HG02678 (cell line): ENCODE measurements around the gene CROCC.
"Not testable (repeated sequence)": the region's sequence is repeated elsewhere in the genome, so short reads cannot be mapped to it uniquely, and the experiment has no call there.

Experiments
- ATAC-seq: cut with Tn5 transposase; IDR thresholded peaks from one replicate; pipeline ENCODE4 v1.9.1; 2021; ENCODE audit warnings: mild to moderate bottlenecking, moderate library complexity; ENCODE audit not compliant: unreplicated experiment

CROCC gene, protein sequence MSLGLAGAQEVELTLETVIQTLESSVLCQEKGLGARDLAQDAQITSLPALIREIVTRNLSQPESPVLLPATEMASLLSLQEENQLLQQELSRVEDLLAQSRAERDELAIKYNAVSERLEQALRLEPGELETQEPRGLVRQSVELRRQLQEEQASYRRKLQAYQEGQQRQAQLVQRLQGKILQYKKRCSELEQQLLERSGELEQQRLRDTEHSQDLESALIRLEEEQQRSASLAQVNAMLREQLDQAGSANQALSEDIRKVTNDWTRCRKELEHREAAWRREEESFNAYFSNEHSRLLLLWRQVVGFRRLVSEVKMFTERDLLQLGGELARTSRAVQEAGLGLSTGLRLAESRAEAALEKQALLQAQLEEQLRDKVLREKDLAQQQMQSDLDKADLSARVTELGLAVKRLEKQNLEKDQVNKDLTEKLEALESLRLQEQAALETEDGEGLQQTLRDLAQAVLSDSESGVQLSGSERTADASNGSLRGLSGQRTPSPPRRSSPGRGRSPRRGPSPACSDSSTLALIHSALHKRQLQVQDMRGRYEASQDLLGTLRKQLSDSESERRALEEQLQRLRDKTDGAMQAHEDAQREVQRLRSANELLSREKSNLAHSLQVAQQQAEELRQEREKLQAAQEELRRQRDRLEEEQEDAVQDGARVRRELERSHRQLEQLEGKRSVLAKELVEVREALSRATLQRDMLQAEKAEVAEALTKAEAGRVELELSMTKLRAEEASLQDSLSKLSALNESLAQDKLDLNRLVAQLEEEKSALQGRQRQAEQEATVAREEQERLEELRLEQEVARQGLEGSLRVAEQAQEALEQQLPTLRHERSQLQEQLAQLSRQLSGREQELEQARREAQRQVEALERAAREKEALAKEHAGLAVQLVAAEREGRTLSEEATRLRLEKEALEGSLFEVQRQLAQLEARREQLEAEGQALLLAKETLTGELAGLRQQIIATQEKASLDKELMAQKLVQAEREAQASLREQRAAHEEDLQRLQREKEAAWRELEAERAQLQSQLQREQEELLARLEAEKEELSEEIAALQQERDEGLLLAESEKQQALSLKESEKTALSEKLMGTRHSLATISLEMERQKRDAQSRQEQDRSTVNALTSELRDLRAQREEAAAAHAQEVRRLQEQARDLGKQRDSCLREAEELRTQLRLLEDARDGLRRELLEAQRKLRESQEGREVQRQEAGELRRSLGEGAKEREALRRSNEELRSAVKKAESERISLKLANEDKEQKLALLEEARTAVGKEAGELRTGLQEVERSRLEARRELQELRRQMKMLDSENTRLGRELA (N-terminal part only)

DNA sequence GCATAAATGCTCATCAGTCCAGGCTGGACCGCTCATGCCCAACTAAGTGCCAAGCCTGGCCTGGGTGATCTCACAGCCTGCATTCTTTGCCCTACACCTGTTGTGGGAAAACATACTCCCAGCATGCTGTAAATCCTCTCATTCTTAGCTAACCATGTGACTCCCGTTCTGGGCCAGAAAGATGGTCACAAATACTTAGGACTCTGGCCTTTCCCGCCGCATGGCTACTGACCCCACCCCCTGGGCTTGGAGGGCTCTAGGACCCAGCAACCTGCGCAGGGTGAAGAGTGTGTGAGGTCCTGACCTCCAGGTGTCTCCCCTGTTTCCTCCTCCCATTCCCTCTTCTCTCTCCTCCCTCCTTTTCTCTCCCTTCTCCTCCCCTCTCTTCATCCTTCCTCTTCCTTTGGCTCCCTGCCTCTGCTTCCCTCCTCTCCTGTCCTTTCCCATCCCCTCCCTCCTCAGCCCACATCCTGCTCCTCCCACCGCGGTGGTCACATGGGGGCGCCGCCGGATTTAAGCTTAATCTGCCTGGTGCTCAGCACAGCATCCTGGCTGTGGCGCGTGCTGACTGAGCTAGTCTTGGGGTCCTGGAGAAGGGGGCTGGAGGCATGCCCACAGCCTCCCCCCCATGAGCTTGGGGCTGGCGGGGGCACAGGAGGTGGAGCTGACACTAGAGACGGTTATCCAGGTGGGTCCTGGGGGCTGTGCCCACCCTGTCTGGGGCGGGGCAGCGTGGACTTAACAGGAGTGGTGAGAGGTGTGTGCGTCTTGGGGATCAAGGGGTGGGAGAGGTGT lies at the start of gene CROCC:
CROCC (plus strand) TSS at position 541 of the 795 bp plus-strand sequence; CDS start at position 629, 88 bp downstream.
- ATAC-seq = no peak

DNA sequence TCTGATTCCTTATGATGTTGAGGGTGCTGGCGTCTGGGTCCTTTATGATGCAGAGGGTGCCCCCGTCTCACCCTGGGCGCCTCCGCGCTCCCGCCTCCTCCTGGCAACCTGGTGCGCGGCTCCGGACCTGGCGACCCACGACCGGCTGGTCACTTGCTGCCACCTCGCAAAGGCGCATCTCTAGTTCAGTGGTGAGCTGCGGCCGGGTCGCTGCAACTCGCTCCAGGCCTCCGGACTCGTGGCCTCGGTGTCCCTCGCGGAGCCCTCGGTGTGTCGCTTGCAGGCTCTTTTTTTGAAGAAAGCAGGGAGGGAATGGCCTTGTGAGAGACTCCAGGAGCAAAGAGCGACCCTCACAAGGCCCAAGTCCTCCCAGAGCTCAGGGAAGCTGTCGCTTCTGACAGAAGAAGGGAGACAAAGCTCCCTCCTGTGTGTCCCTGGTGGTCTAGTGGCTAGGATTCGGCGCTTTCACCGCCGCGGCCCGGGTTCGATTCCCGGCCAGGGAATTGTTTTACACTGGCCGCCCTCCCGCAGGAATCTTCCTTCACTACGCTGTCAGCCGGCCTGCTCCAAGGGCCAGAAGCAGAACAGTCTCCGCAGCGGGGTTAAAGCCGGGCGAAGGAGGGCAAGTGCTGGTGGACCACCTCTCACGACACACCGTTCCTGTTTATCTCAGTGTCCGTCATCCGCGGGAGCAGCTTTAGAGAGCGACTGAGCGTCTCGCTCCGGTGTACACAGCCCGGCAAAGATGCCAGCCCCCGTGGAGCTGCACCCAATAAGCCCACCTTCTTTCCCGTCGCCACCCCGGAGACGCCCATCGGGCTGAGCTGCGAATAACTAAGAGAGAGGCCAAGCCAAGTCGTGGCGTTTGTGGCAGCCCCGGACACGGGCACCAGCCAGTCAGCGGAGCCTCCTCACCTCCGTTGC lies 49.3 kb upstream of the CROCC start:
- not testable (repeated sequence) for ATAC-seq

DNA sequence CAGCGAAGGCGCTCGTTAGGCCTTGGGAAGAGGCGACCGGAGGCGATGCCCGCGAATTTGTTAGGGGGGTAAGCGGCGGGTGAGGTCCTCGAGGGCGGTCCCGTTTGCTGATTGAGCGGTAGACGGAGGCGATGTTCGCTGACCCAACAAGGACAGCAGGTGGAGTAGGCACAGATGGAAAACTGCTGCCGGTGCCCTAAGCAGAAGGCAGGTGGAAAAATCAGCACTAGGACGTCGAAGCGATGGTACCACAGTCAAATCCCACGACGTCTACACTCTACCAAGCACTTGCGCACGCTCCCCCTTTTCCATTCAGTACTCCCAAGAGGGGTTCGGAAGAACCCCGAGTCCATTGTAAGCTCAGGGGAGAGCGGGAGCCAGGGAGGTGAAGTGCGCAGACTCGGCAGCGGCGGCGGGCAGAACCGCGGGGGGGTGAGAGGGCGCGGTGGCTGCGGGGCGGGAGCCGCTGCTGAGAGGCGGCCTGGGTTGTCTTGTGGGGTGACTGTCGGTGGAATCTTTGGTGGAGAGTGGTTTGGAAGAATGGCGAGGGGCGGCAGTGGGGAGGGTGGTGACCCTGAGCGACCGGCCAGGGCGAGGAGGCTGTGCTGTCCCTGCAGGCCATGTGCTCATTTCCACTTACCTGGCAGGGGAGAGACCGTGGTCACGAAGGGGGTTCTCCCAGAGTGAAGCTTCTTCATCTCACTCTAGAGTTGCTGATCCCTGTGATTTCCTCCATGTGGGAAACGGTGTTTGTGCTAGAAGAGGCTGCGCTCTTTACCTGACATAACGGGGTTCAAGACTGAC lies 48.5 kb upstream of the CROCC start:
- ATAC-seq = not testable (repeated sequence)

DNA sequence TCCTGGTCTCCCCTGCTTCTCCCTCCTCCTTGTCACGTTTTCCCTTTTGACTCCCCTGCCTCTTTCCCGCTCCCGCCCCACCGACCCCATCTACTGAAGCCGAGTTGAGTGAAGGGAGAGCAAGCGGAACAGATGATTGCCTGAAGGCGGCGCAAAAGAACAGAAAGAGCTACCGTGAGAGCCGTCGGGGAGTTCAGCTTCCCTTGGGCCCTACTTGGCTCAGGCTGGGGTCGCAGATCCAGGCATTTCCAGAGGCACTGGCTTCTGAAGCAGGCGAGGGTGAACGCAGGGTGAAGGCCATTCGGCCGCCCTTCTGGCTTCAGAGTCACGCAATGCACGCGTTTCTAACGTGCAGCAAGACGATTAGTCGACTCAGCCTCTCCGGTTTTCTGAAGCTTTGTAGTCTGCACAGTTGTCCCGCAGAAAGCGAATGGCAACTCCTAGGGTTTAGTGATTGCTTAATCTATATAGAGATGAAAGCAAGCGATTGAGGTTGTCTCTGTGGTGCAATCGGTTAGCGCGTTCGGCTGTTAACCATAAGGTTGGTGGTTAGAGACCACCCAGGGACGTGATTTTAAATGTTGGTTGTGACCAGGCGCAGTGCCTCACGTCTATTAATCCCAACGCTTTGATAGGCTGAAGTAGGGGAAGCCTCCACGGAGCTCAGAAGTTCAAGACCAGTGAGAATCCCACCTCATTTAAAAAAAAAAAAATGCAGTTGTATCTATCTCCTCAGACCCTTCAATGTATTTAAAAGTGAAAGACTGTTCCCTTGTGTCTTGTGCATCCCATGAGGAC lies 46.6 kb upstream of the CROCC start:
- not testable (repeated sequence) for ATAC-seq

DNA sequence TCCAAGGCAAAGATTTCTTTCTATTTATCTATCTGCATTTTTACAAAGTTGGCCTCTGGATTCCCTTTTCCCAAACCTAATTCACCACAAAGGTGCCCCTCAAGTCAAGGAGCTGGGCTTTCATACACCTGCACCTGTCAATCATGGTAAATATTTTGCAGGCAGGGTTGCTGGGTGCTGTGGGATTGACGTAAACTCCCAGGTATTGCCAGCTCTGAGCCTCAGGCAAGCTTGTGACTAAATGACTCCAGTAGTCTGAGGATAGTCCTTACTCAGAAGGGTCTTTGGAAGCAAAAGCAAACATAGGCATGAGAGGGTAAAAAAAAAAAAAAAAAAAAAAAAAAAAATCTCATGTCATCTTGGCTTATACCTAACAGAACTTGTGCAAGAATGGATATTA lies 40.0 kb upstream of the CROCC start:
- not testable (repeated sequence) for ATAC-seq

DNA sequence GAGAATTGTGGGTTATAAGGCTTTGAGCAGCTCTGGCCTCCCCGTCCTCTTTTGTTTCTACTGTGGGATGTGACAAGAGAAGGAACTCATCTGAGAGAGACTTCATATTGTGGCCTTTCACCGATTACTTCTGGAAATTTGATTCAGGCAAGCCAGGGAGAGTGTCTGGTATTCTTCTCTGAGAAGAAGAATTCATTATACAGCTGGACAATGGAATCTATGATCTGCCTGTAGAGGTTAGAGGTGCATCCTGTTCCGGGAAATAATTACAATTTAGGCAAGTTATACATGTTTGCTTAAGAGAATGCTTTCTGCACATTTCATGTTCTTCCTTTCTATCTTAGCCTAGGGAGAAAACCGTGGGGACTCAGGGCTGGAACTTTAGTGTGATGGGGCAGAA lies 38.7 kb upstream of the CROCC start:
- no peak for ATAC-seq

DNA sequence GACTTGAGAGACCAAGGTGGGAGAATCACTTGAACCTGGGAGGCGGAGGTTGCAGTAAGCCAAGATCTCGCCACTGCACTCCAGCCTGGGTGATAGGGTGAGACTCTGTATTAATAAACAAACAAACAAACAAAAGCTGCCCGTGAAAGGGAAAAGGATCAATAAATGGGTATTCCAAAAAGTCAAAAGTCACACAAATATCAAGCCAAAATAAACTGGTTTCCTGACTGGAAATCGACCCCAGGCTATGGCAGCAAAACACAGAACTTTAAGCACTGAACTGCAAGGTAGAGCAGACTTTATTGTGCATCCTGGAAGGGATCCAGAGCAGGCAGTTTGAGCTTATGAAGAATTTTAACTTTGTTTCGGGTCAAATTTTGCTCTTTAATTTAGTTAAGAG lies 37.2 kb upstream of the CROCC start:
- ATAC-seq = not testable (repeated sequence)

DNA sequence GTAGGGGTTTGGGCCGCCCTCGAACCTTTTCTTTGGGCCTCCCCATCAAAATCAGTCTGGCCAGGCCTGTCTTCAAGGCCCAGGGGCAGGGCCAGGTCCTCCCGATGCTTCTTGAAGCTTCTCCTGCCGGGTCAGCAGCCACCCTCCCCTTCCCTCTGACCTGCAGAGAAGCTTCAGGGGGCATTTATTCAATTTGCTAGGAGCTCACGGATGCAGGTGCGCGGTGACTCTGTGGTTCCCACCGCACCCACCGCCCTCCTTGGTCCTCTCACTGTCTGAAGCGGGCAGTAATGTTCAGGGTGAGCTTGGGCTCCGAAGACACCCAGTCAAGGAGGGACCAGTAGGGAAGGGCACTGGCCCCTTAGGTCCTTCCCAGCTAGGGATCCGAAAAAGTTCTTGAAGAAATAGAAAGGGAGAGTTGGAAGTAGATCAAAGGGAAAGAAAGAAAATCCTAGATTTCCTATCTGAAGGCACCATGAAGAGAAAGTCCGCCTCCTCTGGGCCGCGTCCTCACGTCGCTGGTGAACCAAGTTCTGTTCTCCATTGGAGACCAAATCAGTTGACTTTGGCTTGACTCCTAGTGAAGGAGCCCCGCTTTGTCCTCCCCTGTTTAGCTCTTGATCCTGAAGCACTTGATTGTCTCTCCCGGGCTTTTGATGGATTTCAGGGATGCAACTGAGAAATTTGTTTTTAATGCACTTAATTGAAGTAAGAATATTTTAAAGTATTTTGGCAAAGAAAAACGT lies 34.7 kb upstream of the CROCC start:
- ATAC-seq = no peak

DNA sequence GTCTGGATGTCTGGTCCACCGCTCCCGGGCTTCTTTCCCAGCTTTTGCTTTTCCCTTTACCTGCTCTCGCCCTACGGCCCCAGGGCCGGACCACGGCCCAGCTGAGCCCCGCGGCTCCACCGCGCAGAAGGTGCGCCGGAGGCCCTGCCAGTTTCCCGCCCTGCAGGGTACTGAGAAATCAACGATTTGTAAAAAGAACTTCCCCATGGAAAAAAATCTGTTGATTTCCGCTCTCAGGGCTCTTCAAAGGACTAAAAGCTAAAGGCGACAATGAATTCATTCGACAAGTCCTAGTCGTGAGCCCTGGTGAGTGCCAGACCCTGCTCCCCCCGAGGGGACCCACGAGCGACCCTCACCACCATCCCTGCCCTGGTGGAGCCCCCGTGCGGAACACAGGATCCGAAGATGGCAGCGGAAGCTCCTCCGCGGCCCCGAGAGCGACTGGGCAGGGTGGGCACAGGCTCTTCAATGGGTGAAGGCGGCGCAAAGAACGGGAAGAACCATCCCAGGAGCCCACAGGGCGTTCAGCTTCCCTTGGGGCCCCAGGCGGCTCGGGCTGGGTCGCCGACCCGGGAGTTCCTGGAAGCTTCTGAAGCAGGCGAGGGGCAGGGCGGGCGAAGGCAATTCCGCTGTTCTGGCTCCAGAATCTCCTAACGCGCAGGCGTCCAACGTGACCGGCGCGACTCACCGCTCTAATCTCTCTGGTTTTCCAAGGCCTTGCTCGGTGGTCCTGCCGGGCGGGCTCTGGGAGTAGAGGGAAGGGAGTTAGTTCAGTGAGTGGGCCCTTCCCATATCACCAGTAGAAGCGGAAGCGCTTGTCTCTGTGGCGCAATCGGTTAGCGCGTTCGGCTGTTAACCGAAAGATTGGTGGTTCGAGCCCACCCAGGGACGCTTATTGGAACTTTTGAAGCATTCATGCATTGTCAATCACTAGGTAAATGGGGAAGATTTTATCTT lies 32.6 kb upstream of the CROCC start:
- ATAC-seq = no peak

DNA sequence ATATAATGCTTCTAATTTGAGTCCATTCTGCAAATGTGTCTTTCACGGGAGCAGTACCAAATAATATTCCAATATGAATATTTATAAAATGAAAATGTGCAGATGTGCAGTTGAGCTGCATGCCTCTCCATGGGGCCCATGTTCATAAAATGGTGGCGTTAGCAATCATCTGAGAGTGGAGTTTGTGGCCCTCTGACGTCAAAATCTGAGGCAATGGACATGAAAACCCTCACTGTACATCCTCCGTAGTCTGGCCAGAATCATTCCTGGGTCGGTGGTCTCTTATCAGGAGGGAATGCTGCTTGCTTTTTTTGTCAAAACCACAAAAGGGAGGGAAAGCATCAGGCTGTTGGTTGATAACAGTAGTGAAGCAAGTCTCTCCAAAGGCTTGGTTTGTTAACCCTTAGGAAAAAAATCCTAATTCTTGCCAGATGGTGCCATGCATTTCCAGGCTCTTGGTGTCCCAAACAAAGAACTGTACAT lies 31.2 kb upstream of the CROCC start:
- not testable (repeated sequence) for ATAC-seq

DNA sequence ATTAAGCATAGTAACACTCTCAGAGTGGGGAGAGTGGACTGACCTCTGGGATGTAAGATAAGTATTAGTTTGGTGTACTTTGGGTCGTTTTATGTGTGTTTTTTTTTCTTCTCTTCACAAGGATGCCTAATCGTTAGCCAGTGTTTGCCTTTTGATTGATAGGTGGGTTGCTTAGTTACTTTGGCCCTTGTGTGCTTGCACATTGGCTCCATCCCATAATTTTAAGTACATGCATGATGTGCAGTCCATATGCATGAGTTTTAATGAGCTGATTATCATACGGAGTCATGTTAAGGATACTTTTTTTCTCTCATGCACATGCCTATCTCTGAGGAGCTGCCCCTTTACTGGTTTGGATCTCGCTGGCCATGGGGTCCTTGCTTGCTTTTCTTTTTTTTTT lies 30.7 kb upstream of the CROCC start:
- ATAC-seq = not testable (repeated sequence)

DNA sequence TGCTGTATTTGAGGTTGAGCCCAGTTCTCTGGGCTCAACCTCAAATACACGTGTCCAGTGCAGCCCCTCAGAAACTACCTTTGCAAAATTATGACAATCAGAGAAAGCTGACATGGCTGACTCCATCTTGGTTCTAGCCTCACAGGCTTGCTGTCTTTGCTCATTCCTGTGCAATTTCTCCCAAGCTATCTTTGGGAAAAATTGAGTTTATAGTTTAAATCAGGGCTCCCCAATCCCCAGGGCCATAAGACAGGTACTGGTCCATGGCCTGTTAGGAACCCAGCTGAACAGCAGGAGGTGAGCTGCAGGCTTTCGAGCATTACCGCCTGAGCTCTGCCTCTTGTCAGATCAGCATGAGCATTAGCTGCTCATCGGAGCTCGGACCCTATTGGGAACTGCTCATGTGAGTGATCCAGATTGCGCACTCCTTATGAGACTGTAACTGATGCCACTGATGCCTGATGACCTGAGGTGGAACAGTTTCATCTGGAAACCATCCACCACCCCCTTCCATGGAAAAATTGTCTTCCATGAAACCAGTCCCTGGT lies 28.7 kb upstream of the CROCC start:
- not testable (repeated sequence) for ATAC-seq

DNA sequence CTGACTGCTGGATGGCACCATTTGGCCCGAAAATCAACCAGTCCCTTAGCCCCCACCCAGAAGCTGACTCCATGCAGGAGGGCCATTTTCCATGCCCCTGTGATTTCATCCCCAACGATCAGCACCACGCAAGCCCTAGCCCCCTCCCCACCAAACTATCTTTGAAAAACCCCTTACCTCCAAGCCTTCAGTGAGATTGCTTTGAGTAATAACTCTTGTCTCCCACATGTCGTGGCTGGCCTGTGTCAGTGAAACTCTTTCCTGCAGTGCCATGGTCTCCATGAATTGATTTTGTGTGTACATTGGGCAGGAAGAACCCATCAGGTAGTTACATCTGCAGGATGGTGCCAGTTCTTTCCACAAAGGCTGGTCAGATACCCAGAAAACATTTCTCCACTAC lies 27.9 kb upstream of the CROCC start:
- not testable (repeated sequence) for ATAC-seq

DNA sequence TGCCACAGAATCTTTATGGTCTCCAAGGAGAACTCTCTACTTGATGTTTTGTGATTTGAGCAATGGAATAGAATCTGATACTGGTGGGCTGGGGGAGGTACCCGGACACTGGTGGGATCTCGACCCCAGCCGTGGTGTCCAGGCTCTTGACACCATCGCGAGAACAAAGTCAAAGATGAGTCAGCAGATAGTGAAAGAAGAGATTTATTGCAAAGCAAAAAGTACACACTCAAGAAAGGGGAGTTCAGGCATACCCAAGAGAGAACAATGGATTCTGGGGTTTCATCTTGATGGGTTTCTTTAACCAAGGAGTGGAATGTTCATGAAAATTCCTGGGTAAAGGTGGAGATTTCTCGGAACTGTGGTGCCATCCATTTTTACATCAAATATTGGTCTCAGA lies 27.4 kb upstream of the CROCC start:
- not testable (repeated sequence) for ATAC-seq

DNA sequence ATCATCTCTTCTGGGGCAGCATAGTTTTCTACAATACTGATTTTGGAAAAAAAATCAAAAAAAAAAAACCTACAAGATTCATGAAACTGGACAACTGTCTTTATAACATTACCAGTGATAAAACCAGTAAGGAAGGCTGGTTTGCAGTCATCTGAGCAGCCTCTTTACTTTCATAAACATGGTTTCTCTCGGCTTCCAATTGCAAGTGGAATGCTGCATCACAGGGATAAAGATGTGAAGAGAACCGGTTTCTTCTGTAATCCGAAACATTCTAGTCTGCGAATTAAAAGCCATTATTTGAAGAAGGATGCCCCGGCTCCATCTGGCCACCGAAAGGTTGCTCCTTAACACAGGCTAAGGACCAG lies 26.5 kb upstream of the CROCC start:
- not testable (repeated sequence) for ATAC-seq
